ENCODE data around the gene IGSF23. TPM values are rescaled to one million over a fixed set of nuclear protein-coding genes. Genes with fewer than 3 reads are reported as not detected.

IGSF23 gene
- total and polyA plus RNA-seq, 2 of the 13 experiments (the other 11 are each of a cell fraction or from before 2014, with no cell fraction given) = 2.3 to 8.8 TPM

- TF ChIP-seq STAT6 (CRISPR knock-in tag; IDR thresholded peaks at IDR 0.05; ENCODE audit: borderline replicate concordance) (no peak), TSC22D2 (CRISPR knock-in tag; IDR thresholded peaks at IDR 0.05; ENCODE audit: borderline replicate concordance) (no peak), PRMT3 (CRISPR knock-in tag; IDR thresholded peaks at IDR 0.05; ENCODE audit: borderline replicate concordance, low read depth) (no peak), ZNF883 (CRISPR knock-in tag; IDR thresholded peaks at IDR 0.05; ENCODE audit: not compliant biosample characterization) (peak; percentile 16), IKZF1 (IDR thresholded peaks at IDR 0.05) (no peak), ZNF605 (CRISPR knock-in tag; IDR thresholded peaks at IDR 0.05) (no peak), ZNF44 (CRISPR knock-in tag; IDR thresholded peaks at IDR 0.05) (no peak), SP1 (IDR thresholded peaks at IDR 0.05) (no peak), SP1 (CRISPR knock-in tag; IDR thresholded peaks at IDR 0.05) (no peak), PHB2 (IDR thresholded peaks at IDR 0.05; ENCODE audit: partially characterized antibody) (no peak), BRCA1 (CRISPR knock-in tag; IDR thresholded peaks at IDR 0.05) (no peak), ZSCAN21 (CRISPR knock-in tag; IDR thresholded peaks at IDR 0.05; ENCODE audit: borderline replicate concordance) (0 out of 2 replicates have a peak, but pooled peaks have one; percentile 20), RFXAP (CRISPR knock-in tag; IDR thresholded peaks at IDR 0.05; ENCODE audit: borderline replicate concordance) (0 out of 2 replicates have a peak, but pooled peaks have one; percentile 21), HOMEZ (CRISPR knock-in tag; IDR thresholded peaks at IDR 0.05; ENCODE audit: low read depth) (no peak; the same call in 1 of the 2 replicates), ZBTB20 (CRISPR knock-in tag; IDR thresholded peaks at IDR 0.05; ENCODE audit: borderline replicate concordance, low read depth) (no peak), ZBTB39 (CRISPR knock-in tag; IDR thresholded peaks at IDR 0.05) (no peak), ZNF678 (CRISPR knock-in tag; IDR thresholded peaks at IDR 0.05) (no peak), CEBPB (IDR thresholded peaks at IDR 0.05; ENCODE audit: borderline replicate concordance, low read depth, low read length) (no peak)
These were observed at the start of gene IGSF23 (continued) for GRCh38 chr19:44613295-44614178.
